GM20431 (cell line): ENCODE data around the gene PSME4.

Experiments
- in situ Hi-C: fragments of 300-500 bp; cut with MseI, MboI; formaldehyde crosslinking; loops from one replicate; pipeline ENCODE4 v1.15.0; 2020; ENCODE audit warnings: low sequenced_read_pairs; ENCODE audit not compliant: unreplicated experiment

The PSME4 gene, protein sequence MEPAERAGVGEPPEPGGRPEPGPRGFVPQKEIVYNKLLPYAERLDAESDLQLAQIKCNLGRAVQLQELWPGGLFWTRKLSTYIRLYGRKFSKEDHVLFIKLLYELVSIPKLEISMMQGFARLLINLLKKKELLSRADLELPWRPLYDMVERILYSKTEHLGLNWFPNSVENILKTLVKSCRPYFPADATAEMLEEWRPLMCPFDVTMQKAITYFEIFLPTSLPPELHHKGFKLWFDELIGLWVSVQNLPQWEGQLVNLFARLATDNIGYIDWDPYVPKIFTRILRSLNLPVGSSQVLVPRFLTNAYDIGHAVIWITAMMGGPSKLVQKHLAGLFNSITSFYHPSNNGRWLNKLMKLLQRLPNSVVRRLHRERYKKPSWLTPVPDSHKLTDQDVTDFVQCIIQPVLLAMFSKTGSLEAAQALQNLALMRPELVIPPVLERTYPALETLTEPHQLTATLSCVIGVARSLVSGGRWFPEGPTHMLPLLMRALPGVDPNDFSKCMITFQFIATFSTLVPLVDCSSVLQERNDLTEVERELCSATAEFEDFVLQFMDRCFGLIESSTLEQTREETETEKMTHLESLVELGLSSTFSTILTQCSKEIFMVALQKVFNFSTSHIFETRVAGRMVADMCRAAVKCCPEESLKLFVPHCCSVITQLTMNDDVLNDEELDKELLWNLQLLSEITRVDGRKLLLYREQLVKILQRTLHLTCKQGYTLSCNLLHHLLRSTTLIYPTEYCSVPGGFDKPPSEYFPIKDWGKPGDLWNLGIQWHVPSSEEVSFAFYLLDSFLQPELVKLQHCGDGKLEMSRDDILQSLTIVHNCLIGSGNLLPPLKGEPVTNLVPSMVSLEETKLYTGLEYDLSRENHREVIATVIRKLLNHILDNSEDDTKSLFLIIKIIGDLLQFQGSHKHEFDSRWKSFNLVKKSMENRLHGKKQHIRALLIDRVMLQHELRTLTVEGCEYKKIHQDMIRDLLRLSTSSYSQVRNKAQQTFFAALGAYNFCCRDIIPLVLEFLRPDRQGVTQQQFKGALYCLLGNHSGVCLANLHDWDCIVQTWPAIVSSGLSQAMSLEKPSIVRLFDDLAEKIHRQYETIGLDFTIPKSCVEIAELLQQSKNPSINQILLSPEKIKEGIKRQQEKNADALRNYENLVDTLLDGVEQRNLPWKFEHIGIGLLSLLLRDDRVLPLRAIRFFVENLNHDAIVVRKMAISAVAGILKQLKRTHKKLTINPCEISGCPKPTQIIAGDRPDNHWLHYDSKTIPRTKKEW (N-terminal part only)

DNA sequence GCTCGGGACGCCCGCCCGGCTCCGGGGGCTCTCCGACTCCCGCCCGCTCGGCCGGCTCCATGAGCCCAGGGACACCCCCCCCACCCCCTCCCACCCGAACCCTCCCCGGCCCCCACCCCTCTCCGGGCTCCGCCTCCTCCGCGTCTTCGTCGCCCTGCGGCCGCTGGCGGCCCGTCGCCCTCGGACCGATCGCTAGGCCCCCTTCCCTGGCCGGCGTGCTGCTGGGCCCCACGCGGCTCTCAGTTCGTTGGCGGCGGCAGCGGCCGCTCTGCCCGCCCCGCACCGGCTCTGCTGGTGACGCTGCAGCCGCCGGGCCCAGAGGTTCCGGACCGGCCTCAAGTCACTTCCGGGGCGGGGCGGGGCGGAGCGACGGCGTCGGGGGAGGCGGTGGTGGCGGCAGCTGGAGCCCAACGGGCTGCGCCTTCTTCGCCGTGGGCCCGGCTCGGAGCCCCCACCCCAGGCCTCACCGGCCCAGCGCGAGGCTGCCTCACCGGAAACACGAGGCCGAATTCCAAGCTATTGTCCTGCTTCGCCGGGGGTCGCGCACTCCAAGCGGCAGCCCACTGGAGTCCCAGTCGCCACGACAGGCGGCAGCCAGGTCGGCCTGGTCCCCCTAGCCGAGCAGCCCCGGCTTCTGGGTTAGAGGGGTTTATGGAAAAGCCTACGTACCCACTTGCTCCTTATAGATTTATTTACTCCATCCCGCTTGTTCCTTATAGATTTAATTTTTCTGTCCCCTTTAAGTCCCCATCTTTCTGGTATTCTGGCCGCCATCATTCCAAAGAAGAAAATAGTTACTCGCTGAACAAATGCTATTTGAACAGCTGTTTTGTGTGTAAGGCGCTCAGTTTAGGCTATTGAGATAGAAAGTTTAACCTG is at the start of gene PSME4:
PSME4 (minus strand) TSS at position 270 of the 879 bp plus-strand sequence; CDS start at position 61, 209 bp downstream.
- in situ Hi-C loops: no loop called here

- in situ Hi-C loops: no loop called here
Measured at GRCh38 chr2:54015798-54016699, 45.3 kb upstream of the PSME4 start.

DNA sequence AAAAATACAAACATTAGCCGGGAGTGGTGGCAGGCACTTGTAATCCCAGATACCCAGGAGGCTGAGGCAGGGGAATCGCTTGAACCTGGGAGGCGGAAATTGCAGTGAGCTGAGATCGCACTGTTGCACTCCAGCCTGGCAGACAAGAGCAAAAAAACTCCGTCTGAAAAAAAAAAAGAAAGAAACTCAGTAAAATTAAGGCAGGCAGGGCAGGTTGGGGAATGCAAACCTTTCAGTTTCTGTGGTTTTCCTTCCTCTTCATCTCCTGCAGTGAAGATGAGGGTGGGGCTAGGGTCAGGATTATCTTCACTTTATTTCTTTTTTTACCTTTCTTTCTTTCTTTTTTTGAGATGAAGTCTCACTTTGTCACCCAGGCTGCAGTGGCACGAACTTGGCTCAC is 43.2 kb upstream of the PSME4 start:
- in situ Hi-C loops: no loop called here

DNA sequence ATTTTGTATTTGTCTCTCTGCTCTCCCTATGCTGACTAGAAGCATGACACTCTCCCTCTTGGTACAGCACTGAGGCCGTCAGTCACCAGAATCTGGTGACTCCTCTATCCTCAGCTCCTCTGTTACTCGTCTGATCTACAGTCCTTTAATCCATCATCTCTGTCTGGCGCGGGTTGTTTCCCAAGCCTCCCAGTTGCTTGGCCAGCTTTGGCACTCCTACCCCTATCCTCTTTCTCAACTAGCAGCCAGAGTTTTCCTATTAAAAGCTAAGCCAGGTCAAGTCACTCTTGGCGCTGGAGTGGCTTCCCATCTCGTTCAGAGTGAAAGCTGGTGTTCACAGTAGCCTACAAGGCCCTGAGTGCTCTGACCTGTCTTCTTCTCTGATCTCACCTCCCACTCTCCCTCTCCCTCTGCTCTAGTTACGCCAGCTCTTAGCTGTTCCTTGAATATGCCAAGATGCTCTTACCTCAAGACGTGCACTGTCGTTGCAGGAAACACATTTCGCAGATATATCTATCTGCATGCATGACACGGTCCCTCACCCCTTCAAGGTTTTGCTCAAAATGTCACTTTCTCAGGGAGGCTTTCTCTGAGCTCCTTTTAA is 41.8 kb upstream of the PSME4 start:
- in situ Hi-C loops: no loop called here

- in situ Hi-C loops: no loop called here
Measured at GRCh38 chr2:54009549-54009948, 38.8 kb upstream of the PSME4 start.

GRCh38 chr2:54008439-54008838 is 37.6 kb upstream of the PSME4 start:
- in situ Hi-C loops: no loop called here

GRCh38 chr2:54000524-54000923 is 29.7 kb upstream of the PSME4 start:
- in situ Hi-C loops: no loop called here

DNA sequence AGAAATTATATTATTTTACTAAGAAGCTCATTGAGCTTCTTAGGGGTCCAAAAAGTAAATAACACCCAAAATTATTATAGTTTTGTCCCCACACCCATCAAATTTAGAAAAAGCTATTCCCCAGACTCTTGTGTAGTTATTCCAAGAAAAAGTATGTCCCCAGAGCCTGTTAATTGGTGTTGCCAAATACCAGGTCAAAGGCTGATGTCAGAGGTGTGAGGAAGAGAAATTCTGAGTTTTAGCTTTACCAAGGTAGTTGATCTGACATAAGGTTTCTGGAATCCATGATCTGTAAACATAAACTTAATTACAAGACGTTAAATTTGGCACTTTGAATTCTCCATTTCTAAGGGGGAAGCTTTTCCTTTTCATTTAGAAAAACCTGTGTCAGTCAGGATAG is 29.3 kb upstream of the PSME4 start:
- in situ Hi-C loops: no loop called here

- in situ Hi-C loops: no loop called here
Measured at GRCh38 chr2:53998834-53999233, 28.0 kb upstream of the PSME4 start.

DNA sequence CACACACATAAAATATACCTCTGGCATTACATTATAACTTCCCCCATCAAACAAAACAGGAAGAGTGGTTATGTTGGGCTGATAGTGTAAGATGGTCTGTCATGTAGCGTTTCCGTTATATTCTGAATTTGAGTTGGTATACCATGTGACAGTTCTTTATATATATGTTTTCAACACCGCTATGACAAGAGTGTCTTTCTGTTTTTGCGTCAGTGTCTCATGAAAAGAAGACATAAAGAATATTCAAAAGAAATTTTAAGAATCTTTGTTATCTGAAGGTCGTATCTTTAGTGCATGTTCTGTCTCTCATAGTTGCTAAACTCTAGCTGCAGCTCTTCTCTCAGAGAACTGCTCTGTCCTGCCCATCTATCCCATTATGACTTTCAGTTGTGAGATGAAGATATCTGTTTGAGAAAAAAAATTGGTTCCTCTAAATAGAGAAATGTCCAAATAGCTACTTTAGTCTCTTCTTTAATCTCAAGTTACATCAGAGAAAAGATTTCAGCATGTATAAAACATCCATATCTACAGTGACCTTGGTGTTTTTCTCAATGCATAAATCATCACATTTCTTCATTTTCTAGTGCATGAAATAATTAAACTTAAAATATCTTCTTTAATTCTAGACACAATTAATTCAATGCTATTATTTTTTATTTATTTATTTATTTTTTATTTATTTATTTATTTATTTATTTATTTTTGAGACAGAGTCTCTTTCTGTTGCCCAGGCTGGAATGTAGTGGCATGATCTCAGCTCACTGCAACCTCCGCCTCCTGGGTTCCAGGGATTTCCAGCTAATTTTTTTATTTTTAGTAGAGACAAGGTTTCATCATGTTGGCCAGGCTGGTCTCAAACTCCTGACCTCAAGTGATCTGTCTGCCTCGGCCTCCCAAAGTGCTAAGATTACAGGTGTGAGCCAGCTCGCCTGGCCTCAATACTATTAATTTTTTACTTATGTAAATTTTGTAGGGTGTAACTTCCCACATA is 24.3 kb upstream of the PSME4 start:
- in situ Hi-C loops: no loop called here

- in situ Hi-C loops: no loop called here
Measured at GRCh38 chr2:53991948-53992347, 21.2 kb upstream of the PSME4 start.

GRCh38 chr2:53989210-53989862 is 18.5 kb upstream of the PSME4 start:
- in situ Hi-C loops: no loop called here

- in situ Hi-C loops: no loop called here
Measured at GRCh38 chr2:53987336-53987921, 16.6 kb upstream of the PSME4 start.

DNA sequence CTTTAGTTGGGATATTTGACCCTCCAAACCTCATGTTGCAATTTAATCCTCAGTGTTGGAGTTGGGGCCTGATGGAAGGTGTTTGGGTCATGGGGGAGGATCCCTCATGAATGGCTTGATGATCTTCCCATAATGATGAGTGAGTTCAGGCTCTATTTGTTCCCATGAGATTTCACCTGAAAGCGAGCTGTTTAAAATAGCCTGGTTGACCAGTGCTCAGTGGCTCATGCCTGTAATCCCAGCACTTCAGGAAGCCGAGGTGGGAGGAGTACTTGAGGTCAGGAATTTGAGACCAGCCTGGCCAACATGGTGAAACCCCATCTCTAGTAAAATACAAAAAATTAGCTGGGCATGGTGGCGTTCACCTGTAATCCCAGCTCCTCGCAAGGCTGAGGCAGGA is 14.9 kb upstream of the PSME4 start:
- in situ Hi-C loops: no loop called here

DNA sequence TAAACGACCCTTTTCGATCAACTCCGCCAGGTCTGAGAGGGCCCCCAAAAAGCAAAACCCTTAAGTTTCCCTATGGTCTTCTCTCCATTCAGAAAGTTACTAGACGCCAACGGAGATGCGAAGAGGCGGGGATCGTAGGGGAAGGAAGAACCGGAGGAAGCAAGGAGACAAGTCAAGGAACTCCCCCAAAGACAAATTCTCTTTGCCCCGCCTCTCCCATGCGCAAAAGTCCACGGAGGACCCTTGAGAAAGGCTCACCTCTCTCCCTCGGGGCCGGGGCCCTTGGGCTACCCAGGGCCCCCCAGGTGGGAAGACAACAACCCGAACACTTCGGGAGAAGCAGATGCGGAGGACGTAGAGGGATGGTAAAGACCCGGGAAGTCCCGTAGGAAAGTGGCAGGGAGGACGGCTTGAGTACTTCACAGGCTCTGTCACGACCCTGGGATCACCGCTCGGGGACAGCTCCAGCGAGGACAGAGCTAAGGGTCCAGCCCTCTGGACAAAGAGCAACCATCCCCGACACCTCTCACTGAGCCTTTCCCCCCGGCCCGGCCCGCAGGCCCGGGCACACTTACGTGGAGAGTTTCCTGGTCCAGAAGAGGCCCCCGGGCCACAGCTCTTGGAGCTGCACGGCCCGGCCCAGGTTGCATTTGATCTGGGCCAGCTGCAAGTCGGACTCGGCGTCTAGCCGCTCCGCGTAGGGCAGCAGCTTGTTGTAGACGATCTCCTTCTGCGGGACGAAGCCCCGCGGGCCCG is 647 bp downstream of the PSME4 start:
- in situ Hi-C loops: no loop called here
